ENCODE measurements around the gene SH3D21.

Gene SH3D21

GRCh38 chr1:36330940-36331339, 24.8 kb downstream of the SH3D21 start:
- no peak for DNase-seq (ENCODE audit: low read depth)

DNA sequence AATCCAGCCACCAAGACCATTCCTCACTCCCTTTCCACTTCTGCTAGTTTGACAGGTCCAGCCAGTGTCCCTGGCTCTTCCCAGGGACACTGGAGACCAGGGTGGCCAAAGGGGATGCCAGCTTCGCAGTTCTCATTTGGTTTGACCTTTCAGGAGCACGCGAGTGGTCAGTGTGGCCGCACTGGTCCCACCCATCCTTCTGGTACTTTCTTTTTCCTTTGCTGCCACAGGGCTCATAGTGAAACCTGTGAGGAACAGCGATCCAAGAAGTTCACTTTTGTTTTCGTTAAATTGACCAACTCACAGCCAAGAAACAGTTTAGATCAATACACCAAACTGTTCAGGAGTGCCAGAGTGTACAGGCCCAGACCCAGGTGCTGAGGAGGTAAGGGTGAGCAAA, 31.7 kb downstream of the SH3D21 start:
- no peak for DNase-seq (ENCODE audit: low read depth)

DNA sequence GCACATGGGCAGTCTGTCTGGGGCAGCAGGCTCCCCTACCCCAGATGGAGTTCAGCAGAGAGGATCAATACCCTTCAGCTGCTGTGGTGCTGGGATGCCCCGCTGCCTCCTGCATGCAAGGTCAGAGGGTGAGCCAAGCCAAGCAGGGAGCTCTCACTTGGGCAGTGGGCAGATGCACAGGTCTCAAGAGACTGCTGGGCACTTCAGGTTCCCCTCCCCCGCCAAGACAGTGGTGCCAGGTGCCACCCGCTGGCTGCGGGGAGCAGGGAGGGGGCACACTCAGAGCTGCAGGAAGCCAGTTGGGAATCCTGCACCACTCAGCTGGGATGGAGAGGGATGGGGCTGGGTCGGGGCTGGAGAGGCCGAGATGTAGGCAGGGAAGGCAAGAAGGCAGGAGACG, 33.0 kb downstream of the SH3D21 start:
- DNase-seq (ENCODE audit: low read depth): no peak

- DNase-seq (ENCODE audit: low read depth): no peak
Observed at GRCh38 chr1:36339615-36340014, 33.4 kb downstream of the SH3D21 start.

DNA sequence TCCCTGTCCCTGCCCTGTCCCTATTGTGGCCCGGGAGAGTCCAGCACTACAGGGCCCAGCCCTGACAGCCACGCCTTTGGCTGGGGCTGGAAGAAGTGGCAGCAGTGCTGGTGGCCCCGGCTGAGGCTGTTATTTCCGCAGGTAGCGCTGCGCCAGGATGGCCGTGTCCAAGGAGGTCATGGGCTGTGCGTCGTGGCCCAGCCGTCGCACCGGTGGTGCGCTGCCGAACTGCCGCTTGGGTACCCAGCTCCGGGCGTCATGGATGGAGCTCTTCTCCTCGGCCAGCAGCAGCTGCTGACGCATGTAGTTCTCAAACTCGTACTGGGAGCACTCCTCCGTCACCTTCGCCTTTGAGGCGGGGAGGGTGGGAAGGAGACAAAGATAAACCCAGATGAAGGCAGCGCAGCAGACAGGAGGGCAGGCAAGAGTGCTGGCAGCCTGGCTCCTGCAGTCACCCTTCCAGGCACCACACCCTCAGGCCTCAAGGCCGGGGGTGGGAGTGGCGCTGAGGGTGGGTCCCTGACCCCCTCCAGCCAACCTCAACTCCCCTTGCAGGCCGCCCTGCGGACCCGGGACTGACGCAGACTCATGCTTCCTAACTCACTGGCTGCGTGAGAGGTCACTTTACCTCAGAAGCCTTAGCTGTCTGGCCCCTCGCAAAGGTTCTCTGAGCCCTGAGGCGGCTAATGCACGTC, 35.6 kb downstream of the SH3D21 start:
- DNase-seq (ENCODE audit: low read depth): no peak

DNA sequence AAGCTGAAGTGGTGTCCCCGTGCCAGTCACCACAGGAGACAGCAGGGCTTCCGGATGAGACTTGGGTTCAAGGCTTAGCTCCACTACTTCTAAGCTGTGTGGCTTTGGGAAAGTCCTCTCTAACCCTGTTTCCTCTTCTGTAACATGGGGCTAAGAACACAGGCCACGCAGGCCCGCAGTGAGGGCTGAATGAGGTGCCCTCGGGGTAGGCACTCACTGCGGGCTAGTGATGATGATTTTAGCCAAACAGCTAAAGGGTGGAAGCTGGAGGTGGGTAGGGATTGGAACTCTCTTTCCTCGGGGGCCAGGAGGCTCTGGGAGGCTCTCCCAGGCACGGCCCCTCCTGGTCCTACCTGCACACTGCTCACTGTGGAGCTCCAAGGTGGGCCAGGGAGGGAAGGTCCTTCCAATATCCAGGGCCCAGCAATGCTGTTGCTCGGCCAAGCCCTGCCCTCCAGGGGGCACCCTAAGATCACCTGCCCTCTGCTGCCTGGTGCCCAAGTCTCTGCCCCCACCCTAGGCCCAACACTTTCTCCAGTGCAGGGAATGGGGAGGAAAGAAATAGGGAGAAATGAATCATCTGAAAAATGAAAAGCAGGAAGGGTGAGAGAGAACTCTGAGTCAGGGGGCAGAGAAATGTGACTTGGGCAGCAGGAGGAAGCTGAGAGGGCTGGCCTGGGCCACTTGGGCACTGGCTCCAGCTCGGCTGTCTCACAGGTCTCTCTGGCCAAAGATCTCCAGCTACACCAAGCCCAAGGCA, 36.4 kb downstream of the SH3D21 start:
- peak; percentile 90 for DNase-seq (ENCODE audit: low read depth)

GRCh38 chr1:36343651-36344394, 37.7 kb downstream of the SH3D21 start:
- DNase-seq (ENCODE audit: low read depth): no peak

DNA sequence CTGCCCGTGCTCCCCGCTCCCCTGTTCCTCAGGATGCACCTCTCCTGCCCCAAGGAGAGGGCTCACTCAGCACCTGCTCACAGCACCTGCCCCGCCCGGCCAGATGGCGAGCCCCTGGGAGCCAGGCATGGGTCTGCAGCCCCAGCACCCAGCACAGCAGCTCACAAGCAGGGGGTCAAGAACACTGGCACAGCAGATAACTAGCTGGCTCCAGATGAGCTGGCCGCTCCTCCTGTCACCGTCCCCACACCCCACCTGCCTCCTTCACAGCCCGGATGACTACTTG, 38.2 kb downstream of the SH3D21 start:
- no peak for DNase-seq (ENCODE audit: low read depth)

DNA sequence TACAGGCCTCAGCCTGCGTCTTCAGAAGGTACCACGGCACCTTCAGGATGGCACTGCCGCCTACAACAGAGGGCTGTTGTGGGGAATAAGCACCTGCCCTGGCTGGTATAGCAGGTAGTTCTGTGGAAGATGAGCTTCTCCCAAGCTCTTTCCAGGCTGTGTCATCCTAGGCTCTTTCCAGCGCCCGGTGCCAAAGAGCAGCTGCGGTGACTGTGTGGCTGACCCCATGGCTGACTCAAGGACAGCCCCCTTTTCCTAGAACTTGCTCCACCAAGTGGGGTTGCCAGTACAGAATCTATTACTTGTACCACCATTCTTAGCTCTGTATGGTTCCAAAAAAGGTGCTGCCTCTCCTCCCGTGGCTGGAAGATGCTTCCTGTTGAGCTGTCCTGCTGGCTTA, 39.2 kb downstream of the SH3D21 start:
- no peak for DNase-seq (ENCODE audit: low read depth)

GRCh38 chr1:36346741-36347370, 40.7 kb downstream of the SH3D21 start:
- DNase-seq (ENCODE audit: low read depth): no peak

DNA sequence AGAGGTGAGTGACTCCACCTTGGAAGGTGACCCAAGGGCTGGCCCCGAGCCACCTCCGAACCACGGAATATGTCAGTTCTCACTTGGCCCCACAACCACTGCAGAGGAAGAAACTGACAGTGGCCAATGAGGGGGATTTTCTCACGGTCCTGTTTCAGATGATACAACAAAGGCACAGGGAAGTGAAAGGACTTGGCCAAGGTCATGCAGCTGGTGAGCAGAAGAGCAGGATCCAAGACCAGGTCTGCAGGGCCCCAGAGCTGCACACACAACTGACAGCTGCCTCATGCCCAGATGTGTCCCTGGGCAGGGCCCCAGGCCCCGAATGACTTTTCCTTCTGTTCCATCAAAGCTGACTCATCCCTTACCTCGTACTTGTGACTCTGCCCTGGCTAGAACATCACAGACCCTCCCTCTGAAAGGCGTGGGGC, 43.1 kb downstream of the SH3D21 start:
- peak; percentile 58 for DNase-seq (ENCODE audit: low read depth)

- DNase-seq (ENCODE audit: low read depth): peak; percentile 61
Observed at GRCh38 chr1:36349839-36350238, 43.7 kb downstream of the SH3D21 start.

DNA sequence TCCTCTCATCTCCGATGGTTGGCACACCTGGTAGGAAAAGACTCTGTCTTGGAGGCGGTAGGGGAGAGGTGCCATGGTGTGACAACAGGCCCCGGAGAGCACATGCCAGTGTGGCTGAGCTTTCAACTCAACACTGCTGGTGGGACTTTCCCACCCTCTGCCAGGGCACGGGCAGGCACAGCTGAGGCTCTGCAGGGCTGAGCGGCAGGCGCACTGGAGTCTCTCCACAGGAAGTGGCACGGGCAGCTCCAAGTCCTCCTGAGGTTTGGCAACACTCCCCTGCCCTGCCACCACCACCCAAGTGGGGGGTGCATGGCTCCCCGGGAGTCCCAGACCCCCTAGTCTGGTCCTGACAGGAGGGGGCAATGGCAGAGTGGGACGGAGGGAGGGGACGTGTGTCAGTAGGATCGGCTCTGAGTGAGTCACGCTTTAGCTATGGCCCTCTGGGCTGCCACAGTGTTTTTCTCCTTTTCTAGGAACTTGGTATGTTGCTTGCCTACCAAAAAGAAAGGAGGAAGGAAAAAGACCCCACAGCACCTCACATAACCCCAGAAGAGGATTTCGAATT, 44.6 kb downstream of the SH3D21 start:
- peak; percentile 95 for DNase-seq (ENCODE audit: low read depth)

- peak; percentile 96 for DNase-seq (ENCODE audit: low read depth)
Observed at GRCh38 chr1:36351227-36351977, 45.2 kb downstream of the SH3D21 start.

DNA sequence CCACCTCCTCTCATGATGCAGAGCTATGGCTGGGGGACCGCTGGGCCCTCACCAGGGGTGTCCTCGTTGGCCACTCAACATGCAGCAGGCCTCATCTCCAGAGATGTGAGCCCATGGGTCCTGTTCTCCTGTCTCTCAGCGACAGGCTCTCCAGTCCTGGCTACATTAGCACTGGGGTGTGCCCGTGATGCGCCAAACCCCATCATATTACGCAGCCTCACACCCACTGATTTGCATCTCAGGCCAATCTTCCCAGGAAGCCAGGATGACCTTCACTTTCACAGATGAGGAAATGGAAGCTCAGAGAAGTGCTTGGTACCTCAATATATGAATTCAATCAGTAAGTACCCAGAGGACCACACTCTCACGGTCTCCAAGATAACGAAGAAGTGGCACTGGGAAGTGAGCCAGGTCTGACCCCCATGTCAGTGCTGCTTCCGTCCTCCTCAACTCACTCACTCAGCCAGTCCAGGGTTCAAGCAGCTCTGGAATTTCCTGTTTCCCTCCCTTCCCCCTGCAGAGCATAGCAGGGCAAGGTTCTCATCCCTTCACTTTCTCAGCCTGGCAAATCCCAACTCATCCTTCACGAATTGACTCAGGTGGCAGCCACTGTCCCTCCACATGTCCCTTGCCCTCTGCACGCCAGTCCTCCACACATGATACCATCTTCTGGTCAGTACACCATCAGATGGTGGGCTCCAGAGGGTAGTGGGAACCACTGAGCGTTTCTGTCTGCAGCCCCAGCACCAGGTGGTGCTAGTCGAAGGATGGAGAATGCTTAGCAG, 46.1 kb downstream of the SH3D21 start:
- DNase-seq (ENCODE audit: low read depth): peak; percentile 94

DNA sequence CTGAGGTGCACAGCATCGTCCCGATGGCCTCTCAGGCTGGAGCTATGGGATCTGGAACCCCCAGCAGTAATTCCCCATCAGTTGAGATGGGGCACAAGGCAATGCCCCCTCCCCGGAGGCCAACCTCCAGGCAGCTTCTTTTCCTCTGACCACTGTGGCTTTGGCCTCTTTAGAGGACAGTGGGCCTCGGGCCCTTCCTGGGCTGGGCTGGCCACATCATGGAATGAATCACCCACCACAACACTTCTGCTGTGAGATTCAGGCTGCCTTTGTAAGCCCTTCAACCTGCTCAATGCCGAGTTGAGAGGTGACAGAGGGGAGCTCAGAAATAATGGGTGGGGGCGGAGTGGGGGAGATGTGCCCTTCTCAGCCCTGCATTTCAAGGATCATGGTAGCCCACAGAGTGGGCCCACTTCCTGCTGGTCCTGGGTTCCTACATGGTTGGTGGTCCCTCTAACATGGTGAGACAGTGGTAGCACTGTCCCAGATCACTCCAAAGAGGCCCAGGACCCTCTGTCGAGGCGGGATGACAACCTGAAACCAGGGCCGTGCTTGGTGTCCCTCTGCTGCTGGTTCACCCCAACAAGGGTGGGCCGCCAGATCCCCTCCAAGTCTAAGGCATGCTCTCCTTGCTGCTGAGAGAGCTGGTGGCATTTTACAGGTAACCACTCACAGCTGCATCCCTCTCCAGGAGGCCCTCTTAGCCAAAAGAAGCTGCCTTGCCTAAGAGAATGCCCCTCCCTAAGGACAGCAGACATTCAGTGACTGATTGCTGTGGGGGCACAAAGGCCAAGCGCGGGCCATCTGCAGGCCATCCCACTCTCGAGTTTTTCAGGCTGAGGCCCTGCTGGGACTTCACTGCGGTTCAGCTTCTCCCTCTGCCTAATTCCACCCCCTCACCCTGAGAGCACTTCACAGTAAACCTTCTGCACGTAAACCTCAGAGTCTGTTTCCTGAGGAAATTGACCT, 47.0 kb downstream of the SH3D21 start:
- peak; percentile 87 for DNase-seq (ENCODE audit: low read depth)

GRCh38 chr1:36354486-36354885, 48.3 kb downstream of the SH3D21 start:
- DNase-seq (ENCODE audit: low read depth): peak; percentile 30

- no peak for DNase-seq (ENCODE audit: low read depth)
Observed at GRCh38 chr1:36355811-36356210, 49.6 kb downstream of the SH3D21 start.

DNA sequence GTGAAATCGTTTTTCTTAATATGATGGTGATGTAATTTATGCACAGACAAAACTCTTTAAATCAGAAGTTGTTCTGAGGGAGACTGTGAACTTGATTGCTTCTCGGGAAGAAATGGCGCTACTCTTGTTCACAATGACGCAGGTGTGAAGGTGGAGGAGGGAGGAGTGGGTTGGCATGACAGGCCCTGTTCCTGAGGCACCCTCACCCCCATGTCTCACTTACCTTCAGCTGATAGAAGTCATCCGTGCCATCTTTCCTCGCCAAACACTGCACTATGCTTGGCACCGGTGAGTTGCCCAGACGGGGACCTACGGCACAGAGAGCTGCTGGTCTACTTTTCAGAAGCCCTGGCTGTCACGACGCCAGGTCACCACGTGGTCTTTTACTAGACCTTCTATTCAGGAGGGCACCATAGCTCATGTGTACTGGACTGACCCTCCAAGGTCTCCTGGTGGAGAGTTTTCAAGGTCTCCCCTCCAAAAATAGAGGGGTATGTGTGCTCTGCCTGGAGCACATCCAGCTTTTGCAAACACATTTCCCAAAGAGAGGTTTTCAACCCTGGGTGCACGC, 52.4 kb downstream of the SH3D21 start:
- no peak for DNase-seq (ENCODE audit: low read depth)
